Fibroblast of villous mesenchyme (primary cell): Measurements from ENCODE around the gene CANX. TPM values are rescaled to one million over a fixed set of nuclear protein-coding genes. Genes with fewer than 3 reads are reported as not detected.
A peak's percentile ranks its signal among the peaks of the same experiment; 100 is the strongest.
"Not testable (repeated sequence)": the region's sequence is repeated elsewhere in the genome, so short reads cannot be mapped to it uniquely, and the experiment has no call there.

Experiments
- DNase-seq: peaks from one replicate; pipeline ENCODE4 v3.0.0-alpha.2; 2010; ENCODE audit warnings: low read depth
- H3K4me3 ChIP-seq: 2 replicates; pipeline ENCODE4 v1.5.1; 2011; ENCODE audit warnings: low read depth, mild to moderate bottlenecking, low read length
- total RNA-seq: library from RNA; depleted of rRNA; stranded (reverse); fragments of >200 nt; gene quantifications from 2 replicates; pipeline ENCODE4 v1.2.3, GENCODE V29; 2012
- TF ChIP-seq, protein P1 (sequence below): IDR thresholded peaks from 2 replicates; pipeline ENCODE4 v1.5.1; 2012; ENCODE audit warnings: low read depth, mild to moderate bottlenecking, low read length; ENCODE audit not compliant: insufficient read depth

Gene CANX
- total RNA-seq, 1 donor: 886 TPM

DNA sequence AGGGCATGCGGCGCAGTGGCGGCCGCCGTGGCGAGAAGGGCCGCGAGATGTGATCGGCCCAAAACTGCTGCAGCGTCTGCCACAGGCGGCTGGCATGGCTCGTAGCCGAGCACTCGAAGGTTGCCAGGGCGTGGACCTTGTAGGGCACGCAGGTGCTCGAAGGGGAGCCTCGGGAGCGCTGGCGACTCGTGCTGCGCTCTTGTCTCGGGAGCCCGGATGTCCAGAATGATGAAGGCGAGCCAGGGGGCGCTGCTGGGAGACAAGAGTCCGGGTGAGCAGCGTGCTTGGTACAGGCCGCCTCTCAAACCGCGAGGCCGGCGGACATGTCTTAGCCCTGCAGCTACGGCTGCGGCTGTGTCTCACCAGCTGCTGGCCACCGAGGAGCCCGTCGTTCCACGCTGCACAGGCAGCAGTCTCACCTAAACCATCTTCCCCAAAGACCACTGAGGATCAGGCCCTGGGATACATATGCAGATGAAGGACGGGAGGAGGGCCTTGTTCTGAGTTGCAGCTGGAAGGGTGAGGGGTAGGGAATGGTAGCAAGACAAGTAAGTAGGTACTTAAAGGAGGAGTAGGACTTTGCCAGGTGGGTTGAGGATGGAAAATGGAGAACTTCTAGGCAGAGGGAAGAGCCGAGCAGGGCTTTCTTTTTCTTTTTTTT, 19.6 kb upstream of the CANX start:
- peak; percentile 72 for DNase-seq
- H3K4me3 ChIP-seq: peak overlapping the region; percentile 74
- TF ChIP-seq, protein P1, sequence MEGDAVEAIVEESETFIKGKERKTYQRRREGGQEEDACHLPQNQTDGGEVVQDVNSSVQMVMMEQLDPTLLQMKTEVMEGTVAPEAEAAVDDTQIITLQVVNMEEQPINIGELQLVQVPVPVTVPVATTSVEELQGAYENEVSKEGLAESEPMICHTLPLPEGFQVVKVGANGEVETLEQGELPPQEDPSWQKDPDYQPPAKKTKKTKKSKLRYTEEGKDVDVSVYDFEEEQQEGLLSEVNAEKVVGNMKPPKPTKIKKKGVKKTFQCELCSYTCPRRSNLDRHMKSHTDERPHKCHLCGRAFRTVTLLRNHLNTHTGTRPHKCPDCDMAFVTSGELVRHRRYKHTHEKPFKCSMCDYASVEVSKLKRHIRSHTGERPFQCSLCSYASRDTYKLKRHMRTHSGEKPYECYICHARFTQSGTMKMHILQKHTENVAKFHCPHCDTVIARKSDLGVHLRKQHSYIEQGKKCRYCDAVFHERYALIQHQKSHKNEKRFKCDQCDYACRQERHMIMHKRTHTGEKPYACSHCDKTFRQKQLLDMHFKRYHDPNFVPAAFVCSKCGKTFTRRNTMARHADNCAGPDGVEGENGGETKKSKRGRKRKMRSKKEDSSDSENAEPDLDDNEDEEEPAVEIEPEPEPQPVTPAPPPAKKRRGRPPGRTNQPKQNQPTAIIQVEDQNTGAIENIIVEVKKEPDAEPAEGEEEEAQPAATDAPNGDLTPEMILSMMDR: peak; percentile 46

DNA sequence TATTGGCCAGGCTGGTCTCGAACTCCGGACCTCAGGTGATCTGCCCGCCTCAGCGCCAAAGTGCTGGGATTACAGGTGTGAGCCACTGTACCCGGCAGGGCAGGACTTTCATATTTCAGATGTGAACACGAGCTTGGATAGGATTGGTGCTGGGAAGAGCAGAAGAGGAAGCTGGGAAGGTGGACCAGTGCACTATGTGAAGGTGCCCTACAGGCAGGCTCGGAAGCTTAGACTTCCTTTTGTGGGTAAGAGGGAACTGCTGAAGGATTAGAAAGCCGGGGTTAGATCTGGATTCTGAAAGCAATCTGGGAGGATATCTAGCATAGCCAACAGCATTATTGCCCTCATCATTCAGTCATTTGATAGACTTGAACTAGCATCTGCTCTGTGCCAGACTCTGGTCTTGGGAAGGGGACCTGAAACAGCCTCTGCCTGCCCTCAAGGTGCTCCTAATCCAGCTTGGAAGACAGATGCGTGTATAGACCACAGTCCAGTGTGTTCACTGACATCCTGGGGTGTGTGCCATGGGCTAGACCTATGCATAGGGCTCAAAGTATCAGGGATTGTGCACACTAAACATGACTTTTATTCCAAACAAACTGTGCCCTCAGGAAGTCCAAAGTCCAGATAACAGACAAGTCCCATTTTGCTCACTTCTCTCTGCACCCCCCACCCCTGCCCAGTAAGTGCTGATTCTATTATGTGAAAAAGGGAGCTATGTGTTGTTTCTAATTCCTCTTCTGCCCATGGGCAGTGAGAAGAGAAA, 18.6 kb upstream of the CANX start:
- no peak for DNase-seq
- no peak overlapping the region for H3K4me3 ChIP-seq
- TF ChIP-seq, protein P1: no peak

DNA sequence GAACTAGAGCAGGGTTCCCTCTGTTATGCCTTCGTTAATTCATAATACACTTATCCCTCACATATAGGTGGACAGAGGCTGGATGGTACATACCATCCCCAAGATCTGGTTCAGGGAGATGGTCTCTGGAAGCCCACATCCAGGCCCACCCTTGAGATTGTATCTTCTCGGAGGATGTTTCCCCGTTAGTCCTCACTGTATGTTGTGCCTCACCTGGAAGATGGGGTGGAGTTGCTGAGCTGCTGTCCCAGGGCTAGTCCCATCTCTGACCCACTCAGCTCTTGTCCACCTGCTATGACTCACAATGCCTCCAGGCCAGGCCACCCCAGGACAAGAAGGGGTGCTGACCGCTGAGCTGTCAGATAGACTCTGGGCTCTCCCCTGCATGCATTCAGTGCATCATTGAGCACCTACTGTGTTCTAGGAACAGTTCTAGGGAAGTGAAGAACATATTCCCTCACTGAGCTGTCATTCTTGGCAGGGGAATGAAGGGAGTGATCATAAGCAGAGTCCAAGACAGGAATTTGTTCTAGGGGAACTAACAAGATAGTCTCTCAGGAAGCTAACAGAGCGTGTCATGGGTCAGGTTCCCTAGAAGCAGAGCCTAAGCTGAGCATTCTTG, 17.9 kb upstream of the CANX start, which contains the start of gene CBY3:
CBY3 (minus strand) TSS at position 255 of the 622 bp plus-strand sequence; CDS start at position 139, 116 bp downstream.
- DNase-seq: no peak
- TF ChIP-seq, protein P1: no peak

DNA sequence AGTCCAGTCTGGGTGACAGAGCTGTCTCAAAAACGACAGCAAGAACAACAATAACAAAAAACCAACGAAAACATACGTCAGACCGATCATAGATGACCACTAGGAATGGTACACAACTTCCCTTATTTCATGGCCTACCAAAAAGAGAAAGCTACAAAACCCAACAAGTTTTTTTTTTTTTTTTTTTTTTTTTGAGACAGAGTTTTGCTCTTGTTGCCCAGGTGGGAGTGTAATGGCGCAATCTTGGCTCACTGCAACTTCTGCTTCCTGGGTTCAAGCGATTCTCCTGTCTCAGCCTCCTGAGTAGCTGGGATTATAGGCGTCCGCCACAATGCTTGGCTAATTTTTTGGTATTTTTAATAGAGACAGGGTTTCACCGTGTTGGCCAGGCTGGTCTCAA, 9.6 kb upstream of the CANX start:
- not testable (repeated sequence) for H3K4me3 ChIP-seq

More for the DNA sequence above, 17.9 kb upstream of the CANX start, which contains the start of gene CBY3:
- H3K4me3 ChIP-seq: no peak within 1 kb of the TSS

DNA sequence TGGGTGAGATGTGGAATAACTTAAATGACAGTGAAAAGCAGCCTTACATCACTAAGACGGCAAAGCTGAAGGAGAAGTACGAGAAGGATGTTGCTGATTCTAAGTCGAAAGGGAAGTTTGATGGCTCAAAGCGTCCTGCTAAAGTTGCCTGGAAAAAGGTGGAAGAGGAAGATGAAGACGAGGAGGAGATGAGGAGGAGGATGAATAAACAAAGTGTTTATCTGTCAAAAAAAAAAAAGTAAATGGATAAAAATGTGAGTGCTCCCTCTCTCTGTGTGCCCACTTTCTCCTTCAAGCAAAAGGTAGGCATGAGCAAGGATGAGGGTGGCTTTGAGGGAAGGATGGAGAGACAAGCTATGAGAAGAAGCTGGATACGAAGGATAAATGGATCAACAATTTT, 4.2 kb upstream of the CANX start:
- TF ChIP-seq, protein P1: no peak
- no peak overlapping the region for H3K4me3 ChIP-seq
- no peak for DNase-seq

More for the DNA sequence above, 9.6 kb upstream of the CANX start:
- DNase-seq: not testable (repeated sequence)

DNA sequence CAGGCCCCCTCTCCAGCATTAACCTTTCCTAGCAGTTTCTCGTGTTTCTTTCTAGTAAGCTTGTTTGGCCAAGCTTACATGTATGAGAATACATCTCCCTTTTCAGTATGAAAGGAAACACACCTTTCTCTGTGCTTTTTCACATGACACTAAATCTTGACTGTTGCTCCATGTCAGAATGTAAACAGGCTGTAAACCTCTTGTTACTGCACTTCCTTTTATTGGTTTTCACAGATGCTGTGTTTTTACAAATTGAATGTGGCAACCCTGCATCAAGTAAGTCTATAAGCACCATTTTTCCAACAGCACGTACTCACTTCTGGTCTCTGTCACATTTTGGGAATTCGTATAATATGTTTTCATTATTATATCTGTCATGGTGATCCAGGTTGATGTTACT, 2.2 kb upstream of the CANX start:
- no peak overlapping the region for H3K4me3 ChIP-seq
- TF ChIP-seq, protein P1: no peak
- DNase-seq: peak; percentile 90

DNA sequence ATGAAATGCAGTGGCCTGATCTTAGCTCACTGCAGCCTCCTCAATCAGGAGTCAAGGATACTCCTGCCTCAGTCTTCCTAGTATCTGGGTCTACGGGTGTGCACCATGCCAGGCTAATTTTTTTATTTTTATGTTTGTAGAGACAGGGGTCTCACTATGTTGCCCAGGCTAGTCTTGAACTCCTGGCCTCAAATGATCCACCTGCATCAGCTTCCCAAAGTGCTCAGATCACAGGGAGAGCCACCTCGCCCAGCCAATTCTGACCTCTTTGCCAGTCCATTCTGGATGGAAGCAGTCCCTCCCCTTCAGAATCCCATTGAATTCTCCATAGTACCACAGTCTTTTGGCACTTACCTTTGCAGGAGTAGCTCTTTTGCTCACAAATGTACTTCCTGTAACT, 1.7 kb upstream of the CANX start:
- no peak for DNase-seq
- TF ChIP-seq, protein P1: no peak
- H3K4me3 ChIP-seq: no peak overlapping the region

DNA sequence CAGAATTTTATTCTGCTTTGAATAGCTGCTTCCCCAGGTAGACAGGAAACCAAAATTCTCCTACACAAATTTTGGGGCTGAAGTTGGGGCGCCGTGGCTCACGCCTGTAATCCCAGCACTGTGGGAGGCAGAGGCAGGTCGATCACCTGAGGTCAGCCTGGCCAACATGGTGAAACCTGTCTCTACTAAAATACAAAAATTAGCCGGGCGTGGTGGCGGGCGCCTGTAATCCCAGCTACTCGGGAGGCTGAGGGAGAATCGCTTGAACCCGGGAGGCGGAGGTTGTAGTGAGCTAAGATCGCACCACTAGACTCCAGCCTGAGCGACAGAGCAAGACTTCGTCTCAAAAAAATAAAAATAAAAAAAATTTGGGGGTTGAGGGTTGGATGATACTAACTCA, 1.2 kb upstream of the CANX start:
- peak overlapping the region; percentile 75 for H3K4me3 ChIP-seq
- DNase-seq: not testable (repeated sequence)
